Middle frontal gyrus (tissue), 1 donor: Measurements from ENCODE around the gene DUSP22.
"Not testable (repeated sequence)": the region's sequence is repeated elsewhere in the genome, so short reads cannot be mapped to it uniquely, and the experiment has no call there.

ENCODE experiments used
- DNase-seq: peaks from one replicate; pipeline ENCODE4 v3.0.0-alpha.2; 2015; ENCODE audit warnings: low spot score; ENCODE audit errors: extremely low spot score

DUSP22 gene

DNA sequence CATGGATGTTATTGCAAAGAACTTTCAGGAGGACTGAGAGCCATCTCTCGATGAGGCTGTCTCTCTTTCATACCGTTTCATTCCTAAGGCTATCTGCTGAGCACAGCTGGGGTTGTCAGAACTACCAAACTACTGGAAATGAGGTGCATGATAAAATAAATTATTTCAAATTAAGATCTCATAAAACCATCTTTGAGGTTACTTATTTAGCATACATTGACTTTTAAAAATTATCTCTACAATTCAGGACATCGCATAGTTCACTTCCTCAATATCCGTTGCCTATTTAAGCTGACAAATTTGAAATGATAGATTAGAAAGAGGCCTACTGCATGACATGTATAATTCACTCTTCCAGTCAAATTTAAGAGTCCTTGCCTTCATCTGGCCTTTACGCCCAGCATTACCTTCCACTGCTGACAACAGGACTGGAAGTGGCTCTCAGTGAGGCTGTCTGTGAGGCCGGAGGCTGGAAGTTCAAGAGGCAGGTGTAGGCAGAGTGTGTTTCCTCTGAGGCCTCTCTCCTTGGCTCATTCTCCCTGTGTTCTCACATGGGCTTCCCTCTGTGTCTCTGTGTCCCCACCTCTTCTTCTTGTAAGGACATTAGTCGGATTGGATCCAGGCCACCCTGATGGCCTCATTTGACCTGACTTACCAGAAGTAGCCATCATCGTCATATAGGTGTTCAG, 12.8 kb upstream of the DUSP22 start:
- no peak for DNase-seq

GRCh38 chr6:280775-281468, 11.4 kb upstream of the DUSP22 start:
- no peak for DNase-seq

- DNase-seq, result no peak
These were observed 10.7 kb upstream of the DUSP22 start for GRCh38 chr6:281469-282103.

DNA sequence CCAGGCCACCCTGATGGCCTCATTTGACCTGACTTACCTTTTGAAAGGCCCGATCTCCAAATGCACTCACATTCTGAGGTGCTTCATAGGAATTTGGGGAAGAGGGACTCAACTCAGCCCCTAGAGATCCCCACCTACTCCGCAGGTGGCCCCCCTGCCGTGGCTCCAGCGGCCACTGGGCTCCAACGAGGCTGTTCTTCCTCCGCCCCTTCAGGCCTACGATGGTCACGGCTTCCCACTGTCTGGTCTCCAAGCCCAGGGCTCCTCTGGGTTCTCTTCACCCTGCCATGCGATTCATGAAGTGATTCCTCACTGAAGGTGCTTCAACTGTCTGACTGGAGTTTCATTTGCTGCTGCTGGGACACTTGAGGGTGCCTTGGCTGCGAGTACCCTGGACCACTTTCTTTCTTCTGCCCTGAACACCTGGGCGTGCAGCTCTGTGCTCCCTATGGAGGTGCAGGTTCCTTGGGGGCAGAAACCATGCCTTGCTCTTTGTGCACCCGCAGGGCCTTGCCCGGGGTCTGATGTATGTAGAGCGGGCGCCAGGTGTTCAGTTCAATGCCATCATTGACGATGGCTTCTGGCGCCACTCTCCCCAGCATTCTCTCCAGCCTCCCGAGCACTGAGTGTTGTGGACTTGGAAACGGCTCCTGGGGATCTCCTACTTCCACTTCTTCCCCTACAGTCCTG, 10.0 kb upstream of the DUSP22 start:
- DNase-seq, result no peak

GRCh38 chr6:282867-283416, 9.3 kb upstream of the DUSP22 start:
- no peak for DNase-seq

DNA sequence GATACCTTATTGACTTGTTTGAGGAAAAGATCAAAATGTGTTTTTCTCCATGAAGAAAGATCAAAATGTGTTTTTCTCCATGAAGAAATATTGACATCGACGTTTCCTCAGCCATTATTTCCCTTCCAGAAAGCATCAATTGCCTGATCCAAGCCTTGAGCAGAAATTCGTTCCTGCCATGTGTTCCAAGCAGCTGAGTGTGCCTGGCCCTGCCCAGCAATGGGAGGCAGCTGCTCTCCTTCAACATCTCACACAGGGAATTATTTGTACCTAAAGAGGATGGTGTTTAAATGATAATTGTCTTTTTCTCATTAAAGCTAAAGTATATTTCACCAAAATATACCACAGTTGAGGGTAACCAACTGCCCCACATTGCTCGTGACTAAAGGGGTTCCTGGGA, 7.8 kb upstream of the DUSP22 start:
- no peak for DNase-seq

DNA sequence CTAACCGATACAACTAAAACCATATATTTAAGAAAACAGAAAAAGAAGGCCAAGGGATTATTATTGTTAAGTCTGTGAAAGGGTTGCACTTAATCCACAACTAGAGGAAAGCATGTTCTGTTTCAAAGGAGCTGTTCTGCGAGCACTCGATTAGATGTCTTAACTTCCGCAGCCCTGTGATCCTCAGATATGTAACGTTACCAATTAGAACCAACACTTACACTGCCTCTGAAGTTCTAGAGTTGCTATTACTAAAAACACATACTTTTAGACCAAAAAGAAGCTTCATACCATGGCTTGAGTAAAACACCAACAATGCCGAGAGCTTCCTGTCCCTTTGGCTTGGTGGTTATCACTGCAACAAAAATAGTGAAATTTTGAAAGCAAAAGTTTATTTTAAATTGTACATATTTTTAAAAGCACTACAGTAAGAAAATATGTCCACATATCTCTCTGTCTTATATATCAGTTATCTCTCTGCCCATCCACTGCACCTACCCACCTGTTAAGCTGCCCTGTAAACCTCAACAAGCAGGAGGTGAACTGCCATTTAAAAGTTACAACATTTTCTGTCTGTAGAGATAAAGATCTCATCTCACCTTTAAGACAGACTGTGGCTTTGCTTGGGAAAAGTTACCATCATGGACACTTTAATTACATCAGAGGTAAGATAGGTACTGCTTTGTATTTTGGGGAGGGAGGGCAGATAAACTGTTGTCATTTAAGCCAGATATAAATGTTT, 7.1 kb upstream of the DUSP22 start:
- no peak for DNase-seq

DNA sequence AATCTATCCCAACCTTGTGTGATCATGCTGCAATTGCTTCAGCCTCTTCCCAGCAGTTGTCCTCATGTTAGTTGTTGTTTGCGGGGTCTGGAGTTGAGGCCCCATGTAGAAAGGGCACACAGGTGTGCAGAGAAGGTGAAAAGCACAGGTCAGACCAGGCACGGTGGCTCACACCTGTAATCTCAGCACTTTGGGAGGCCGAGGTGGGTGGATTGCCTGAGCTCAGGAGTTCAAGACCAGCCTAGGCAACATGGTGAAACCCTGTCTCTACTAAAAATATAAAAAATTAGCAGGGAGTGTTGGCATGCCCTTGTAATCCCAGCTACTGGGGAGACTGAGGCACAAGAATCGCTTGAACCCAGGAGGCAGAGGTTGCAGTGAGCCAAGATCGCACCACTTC, 6.4 kb upstream of the DUSP22 start:
- DNase-seq, result not testable (repeated sequence)

DNA sequence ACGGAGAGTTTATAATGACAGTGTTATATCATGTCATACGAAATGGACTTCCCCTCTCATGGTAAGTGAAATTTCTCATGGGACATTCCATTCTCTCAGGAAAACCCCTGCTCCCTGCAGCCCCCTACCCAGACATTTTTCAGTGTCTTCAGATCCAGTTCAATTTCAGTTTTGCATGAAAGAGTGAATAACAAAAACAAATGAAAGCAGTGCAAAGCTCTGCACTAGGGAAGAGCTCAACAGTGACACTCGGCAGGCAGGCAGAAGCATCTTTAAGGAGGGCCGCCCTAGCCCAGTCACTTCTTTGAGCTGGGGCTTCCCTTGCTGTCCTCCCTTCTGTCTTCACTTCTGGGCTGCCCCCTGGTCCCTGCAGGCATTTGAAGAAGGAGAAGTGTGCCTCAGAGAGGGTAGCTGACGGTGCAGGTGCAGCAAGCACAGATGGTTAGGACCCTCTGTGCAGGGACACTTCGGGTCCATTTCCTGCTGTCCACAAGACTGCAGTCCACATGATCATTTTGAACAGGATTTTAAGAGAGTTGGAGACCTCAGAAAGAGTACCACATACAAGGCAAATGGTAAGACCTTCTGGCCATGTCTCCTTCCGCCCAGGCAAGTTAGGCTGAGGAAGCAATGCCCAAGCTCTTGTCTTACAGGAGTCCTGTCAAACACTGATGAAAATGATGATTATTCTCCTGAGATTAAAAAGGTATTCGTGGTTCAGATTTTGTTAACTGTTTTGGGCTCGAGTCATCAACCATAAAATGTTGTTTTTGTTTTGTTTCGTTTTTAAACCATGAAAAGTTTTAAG, 5.4 kb upstream of the DUSP22 start:
- DNase-seq, result no peak

DNA sequence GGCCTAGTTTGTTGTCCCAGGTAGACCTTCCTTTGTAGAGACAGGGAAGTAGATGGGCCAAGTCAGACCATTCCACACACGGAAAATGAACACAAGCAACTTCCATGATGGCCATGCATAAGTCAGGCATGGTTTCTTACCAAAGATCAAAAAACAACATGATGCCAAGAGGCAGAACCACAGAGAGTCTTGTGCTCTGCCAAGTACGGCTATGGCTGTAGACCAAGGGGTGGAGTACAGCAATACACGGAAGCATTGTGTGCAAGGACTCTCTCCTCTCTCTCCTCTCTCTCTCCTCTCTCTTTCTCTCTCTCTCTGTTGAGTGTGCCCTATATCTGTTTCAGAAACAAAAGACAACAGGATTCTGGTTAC, 4.8 kb upstream of the DUSP22 start:
- DNase-seq, result no peak

DNA sequence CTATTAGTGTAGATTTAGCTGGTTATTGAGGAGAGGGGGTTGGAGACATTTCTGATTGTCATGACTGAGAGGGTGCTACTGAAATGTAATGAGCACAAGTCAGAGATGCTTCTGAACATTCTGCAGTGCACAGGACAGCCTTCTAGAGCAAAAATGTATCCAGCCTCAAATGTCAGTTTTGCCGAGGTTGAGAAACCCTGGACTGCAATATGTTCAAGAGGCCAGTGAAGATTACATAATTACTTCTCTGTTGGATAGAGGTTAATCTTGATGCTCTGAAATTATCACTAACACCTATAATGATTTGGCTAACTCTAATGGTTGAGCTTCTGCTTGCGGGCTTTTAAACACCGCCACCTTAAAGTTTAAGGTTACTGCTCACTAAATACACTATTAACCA, 3.4 kb upstream of the DUSP22 start:
- no peak for DNase-seq

DNA sequence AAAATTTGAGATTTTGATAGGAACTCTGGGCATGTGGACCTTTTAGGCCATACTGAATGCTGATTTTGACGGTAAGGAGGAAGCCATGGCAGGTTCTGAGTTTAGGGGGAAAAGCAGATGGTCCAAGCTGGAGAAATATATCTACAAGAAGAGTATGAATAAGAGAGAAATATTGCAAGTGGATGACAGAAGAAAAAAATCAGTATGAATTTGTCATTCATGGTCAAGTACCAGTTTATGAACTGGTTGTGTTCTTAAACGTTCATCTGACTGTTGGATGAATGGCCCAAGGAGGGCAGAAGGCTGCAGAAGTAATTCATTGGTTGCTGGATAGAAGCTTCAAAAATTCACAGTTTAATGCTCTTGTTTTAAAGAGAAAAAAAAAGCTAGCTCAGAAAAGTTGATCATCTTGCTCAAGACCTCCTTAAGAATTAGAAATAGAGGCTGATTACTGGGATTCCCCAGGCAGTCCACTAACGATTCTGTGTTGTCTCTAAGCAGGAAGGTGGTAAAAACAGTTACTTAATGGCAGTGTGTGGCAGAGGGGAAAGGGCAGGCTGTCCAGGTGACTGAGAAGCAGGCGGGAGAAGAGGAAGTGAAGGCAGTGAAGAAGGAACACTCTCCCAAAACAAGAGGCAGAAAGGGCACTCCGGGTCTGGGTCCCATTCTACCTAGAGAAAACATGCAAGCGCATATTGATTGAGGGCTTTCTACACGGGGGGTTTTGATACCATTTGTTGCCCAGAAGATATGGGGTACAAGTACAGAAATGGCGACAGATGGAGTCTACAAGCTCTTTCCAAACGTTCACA, 2.0 kb upstream of the DUSP22 start:
- no peak for DNase-seq

GRCh38 chr6:291204-291696, 1.0 kb upstream of the DUSP22 start:
- no peak for DNase-seq

- DNase-seq, result no peak
These were observed 362 bp downstream of the DUSP22 start for GRCh38 chr6:292506-293192.

GRCh38 chr6:293193-294174, 1.2 kb downstream of the DUSP22 start:
- no peak for DNase-seq

DNA sequence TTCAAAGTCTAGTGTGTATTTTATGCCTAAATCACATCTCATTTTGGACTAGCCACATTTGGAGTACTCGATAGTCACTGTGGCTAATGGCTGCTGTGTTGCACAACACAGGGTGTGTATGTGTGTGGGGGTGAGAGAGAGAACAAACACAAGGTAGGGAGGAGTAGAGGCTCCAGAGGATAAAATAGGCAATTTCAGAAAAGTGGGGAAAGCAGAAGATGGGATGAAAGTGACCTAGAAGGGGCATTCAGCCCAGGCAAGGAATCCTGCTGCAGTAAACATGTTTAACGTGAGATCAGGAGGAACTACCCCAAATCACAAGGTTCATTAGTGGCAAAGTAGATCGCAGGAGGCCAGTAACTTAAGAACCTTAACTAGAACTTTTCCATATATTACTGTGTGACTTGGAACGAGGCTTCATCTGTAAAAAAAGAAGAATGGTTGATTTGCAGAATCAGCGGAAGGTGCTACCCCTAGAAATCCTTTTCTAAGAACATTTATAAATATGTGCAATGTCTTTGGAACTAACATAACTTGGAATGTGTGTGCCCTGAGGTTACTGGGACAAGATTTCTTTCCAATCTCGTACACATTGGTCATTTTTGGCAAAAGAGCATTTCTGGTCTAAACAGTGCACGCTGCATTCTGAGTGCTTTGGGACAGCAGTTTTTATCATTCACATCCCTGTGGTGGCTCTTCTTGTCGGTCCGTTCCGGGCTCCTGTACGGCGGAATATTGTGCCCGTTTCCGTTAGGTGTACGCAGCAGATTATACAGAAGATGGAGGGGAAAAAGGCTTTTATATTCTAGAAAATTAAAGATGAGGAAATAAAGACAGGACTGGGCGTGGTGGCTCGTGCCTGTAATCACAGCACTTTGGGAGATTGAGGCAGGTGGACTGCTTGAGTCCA, 2.6 kb downstream of the DUSP22 start:
- DNase-seq, result no peak
